NCI-H345 treated with DMSO at 0.1 percent for 48 hours (cell line): ENCODE measurements around the gene CDNF.
"Not testable (repeated sequence)": the region's sequence is repeated elsewhere in the genome, so short reads cannot be mapped to it uniquely, and the experiment has no call there.

Experiments
- DNase-seq: peaks from one replicate; lab custom pipeline; 2025; ENCODE audit not compliant: unreplicated experiment; lab: John Stamatoyannopoulos, UW

CDNF gene

GRCh38 chr10:14837757-14838581, at the start of gene CDNF, which contains the start of the genes HSPA14 and MSANTD7:
TSS of gene CDNF (minus strand) at chr10:14838037. CDS start at chr10:14837946, 91 bp downstream.
TSS of gene HSPA14 (plus strand) at chr10:14838306. CDS start at chr10:14838403, 97 bp downstream.
TSS of gene MSANTD7 (plus strand) at chr10:14838306. CDS start at chr10:14842285, 3,979 bp downstream.
- DNase-seq: peak; percentile 85

GRCh38 chr10:14884082-14884481, 46.2 kb upstream of the CDNF start:
- no peak for DNase-seq

DNA sequence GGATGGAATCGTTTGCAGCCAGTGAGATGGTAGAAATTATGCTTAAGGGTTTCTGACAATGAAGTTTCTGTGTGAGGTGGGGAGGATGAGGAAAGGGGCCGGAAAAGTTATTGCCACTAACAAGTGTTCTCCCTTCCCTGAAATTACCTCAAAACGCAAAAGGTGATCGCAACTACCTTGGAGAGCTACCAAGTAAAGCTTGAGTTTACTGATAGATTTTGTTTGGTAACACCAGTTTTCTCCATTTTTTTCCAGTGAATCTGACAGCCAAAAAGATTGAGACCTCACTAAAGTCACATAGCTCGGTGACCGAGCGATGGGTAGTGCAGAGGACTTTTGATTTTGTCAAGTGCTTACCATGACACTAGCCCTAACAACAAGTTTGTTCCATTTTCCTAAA, 42.4 kb upstream of the CDNF start:
- no peak for DNase-seq

- no peak for DNase-seq
These were observed 42.0 kb upstream of the CDNF start for GRCh38 chr10:14879928-14880193.

DNA sequence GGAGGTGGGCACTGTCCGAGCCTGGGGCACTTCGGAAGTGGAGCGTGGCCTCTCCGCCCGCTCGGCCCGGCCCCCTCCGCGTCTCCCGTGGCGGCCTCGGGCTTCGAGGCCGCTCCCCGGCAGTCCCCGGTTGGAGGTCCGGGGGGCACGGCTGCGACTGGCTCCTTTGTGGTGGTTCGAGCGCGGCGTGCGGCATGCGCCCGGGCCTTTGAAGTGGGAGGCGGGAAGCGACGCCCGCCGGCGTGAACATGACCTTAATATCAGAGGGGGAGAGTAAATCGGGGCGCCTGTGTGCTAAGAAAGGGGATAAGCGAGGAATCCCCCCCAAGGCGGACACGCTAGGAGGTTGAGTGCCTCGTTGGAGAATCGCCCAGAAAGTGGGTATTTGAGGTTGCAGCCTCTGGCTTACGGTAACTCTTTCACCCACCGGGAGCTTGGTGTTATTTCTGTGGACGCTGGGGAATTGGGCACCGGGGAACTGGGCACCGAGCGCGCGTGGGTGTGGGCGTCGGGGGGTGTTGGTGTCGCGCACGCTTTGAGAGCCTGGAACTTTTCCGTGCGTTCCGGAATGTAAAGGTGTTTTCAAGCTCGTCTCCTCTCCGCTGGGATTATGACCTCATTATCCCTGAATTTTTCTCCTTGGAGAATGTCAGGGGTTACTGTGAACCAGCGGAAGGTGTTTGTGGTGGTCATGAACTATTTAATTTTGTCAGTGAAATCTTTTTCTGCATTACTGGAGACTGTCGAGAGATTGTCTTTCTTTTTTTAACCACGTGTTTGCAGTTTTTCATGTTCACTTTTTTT, 41.5 kb upstream of the CDNF start:
- no peak for DNase-seq

DNA sequence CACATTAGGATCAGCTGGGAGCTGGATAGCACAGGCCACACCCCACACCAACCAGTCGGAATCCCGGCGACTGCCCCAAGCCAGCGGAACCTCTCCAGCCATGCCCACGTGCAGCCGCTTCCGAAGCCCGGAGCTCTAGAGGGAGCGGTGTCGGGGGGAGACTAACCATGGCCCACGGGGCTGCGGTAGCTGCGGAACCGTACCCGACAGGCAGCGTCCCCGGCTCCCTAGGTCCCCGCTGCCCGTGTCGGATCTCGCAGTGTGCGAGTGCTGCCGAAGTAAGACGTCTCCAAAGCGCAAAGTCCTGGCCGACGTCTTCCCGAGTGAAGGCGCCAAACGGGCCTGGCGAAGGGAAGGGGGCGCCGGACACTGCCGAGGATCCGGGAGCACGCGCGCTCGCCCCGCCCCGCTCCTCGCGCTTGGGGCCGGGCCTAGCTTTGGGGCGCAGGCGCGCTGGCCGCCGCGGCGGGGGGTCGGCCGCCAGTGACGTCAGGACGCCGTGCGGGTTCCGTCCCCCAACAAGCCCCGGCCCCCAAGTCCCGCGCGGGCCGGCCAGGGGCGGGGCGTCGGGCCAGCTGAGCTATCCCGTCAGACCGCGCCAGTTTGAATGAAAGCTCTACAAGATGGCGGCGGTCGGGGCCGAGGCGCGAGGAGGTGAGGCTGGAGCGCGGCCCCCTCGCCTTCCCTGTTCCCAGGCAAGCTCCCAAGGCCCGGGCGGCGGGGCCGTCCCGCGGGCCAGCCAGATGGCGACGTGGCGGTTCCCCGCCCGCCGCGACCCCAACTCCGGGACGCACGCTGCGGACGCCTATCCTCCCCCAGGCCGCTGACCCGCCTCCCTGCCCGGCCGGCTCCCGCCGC, 40.7 kb upstream of the CDNF start, which contains the start of gene SUV39H2:
Gene SUV39H2 (plus strand): TSS at position 601 of the 858 bp plus-strand sequence. CDS start 23 bp downstream, at position 624.
- DNase-seq: peak; percentile 62

DNA sequence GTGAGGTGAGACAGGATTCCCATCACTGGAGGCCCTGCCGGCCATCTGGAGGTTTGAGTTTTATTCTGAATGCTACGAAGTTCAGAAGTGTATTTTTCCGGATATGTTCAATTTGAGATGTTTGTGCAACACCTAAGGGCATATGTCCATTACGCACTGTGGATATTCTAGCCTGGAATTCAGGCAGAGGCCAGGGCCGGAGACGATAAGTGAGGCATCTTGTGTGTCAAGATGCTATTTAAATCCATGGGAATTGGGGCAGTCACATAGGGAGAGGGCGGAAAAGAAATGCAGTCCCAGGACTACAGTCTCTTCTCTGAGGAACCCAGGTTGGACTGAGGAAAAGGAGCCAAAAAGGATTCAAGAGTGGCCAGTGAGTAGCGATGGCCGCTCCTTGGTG, 38.9 kb upstream of the CDNF start:
- no peak for DNase-seq

DNA sequence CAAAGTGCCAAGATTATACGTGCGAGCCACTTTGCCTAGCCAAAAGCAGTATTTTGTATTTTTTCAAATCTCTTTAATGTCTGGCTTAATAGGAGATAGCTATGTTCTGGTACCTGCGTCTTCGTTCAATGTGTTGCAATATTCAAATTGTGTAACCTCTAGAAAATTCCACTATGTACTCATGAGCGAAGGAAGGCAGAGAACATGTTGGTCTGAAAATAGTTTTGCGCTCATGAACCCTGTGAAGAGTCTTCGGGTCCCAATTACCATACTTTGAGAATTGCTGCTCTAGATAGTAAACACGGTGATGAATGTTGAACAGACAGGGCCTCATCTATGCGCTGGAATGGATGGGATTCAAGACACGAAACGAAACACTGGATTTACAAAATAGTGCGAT, 38.1 kb upstream of the CDNF start:
- no peak for DNase-seq

DNA sequence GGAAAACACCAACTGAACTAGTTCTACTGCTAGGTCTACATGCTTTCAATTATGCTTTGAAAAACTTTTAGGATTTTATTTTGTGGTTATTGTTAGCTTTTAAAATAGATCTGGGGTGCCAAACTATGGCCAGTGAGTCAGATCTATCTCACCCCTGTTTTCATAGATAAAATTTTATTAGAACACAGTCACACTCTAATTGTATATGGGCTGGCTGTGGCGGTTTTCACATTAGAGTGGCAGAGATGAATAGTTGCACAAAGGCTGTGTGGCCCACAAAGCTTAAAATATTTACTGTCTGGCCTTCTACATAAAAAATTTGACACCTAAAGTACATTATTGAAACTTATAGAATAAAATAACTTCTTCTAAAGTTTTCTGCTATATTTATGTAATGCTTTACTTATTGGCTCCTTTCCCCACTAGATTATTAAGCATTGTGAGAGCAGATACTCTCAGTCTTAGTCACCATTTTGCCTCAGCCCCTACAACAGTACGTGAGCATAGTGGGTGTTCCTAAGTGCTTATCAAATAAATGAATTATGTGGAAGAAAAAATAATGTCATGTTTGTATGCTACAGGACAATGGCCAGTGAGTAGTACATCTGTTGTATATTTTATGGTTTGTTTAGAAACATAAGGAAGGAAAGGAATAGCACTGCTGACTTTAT, 35.4 kb upstream of the CDNF start:
- DNase-seq: no peak

- not testable (repeated sequence) for DNase-seq
These were observed 27.0 kb upstream of the CDNF start for GRCh38 chr10:14864871-14865270.

DNA sequence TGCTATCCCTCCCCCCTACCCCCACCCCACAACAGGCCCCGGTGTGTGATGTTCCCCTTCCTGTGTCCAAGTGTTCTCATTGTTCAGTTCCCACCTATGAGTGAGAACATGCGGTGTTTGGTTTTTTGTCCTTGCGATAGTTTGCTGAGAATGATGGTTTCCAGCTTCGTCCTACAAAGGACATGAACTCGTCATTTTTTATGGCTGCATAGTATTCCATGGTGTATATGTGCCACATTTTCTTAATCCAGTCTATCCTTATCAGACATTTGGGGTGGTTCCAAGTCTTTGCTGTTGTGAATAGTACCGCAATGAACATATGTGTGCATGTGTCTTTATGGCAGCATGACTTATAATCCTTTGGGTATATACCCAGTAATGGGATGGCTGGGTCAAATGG, 26.6 kb upstream of the CDNF start:
- not testable (repeated sequence) for DNase-seq

GRCh38 chr10:14860791-14861190, 23.0 kb upstream of the CDNF start:
- no peak for DNase-seq

DNA sequence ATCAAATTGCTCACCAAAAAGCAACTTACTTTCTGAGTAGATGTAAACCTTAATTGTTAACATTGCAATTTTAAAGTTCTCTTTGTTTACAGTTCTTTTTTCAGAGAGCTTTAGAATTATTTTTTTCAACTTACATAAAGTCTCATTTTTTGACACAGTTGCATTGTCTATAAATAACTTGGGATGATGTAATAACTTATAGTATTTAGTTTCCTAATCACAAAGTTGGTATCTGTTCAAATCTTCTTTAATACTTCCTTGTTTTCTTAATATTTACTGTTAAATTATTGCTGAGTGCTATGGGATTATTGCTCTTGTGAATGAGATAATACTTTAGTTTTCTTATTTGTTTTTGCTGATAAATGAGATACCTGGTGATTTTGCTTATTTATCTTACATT, 21.9 kb upstream of the CDNF start:
- DNase-seq: no peak

- DNase-seq: no peak
These were observed 21.2 kb upstream of the CDNF start for GRCh38 chr10:14859043-14859442.

DNA sequence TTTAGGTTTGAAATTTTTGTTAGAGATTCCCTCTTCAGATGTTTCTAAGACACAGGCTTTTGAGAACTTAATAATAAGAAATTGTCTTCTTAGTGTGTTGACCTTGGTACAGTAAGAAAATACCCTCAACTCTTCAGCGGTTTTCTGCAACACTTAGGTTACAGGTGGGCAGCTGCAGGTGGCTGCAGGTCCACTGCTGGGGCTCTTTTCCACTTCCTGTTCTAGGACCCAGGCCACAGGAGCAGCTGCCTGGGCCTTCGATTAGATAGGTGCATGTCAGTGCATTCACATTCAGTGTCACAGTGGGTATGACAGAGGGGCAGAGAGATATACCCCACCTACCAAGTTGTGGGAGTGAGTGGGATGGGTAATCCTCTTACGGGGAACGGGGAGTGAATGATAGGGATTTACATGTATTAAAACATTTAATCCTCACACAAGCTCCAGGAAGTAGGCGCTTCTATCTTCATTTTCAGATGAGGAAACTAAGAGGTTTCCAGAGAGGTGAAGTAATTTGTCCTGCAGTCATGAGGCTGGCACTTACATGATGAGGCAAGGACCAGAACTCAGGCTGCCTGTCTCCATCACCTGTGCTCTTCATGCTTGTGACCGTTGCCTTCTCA, 20.6 kb upstream of the CDNF start:
- no peak for DNase-seq

DNA sequence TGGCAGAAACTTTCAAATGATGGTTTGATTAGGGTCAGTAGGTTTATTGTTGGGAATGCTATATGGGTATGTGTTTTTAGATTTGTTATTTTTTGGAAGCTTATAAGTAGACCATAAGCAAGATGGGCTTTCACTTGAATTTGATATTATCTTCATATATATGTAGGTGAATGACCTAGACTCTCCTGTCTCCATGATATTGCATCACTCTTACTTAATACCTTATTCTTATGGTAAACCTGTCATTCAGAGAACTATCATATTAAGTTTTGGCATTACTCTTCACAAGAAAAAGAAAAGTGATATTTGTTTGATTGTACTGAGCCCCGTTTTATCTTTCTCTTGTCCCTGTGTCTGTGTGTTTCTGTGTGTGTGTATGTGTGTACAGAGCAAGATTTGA, 17.6 kb upstream of the CDNF start:
- DNase-seq: no peak

GRCh38 chr10:14852236-14852635, 14.4 kb upstream of the CDNF start:
- no peak for DNase-seq

- no peak for DNase-seq
These were observed 7.1 kb upstream of the CDNF start for GRCh38 chr10:14844948-14845347.

GRCh38 chr10:14843327-14843988, 5.6 kb upstream of the CDNF start:
- DNase-seq: no peak

GRCh38 chr10:14840178-14840577, 2.3 kb upstream of the CDNF start:
- DNase-seq: no peak
